SK-N-SH (cell line): ENCODE data around the gene TMEM72. TPM values are rescaled to one million over a fixed set of nuclear protein-coding genes. Genes with fewer than 3 reads are reported as not detected.

ENCODE experiments used
- CTCF ChIA-PET: fragments of 300-600, 350-600 bp; formaldehyde crosslinking; extraction: SDS; loops from one replicate; lab custom pipeline; 2021; lab: Yijun Ruan, JAX
- POLR2A ChIA-PET: fragments of 350-600 bp; sonication (Branson Sonifier 250); formaldehyde crosslinking; extraction: SDS; loops from one replicate; lab custom pipeline; 2020; ENCODE audit warnings: antibody characterized with exemption, inconsistent platforms; lab: Yijun Ruan, JAX
- DNase-seq: peaks from one replicate; pipeline ENCODE4 v3.0.0; 2012
- H2AFZ ChIP-seq: fragments of 200-600 bp; sonication (generic); 2 replicates; pipeline ENCODE4 v1.8.1; 2016; ENCODE audit warnings: antibody characterized with exemption, mild to moderate bottlenecking, low read depth
- H3F3A ChIP-seq: fragments of 200-600 bp; sonication (generic); replicated peaks from 2 replicates; pipeline ENCODE3; 2016; ENCODE audit warnings: antibody characterized with exemption, mild to moderate bottlenecking; ENCODE audit not compliant: insufficient read depth
- H3K27ac ChIP-seq, 2 experiments: fragments of 200-500 bp in 1 of 2; fragments of 200-600 bp in 1 of 2; sonication (Bioruptor generic) in 1 of 2; sonication (generic), shearing (Covaris generic) in 1 of 2; 2 replicates each; pipeline versions ENCODE4 v1.5.1 to v1.6.1; 2014 to 2016; ENCODE audit warnings: low read depth in 2 of 2, inconsistent platforms in 1 of 2, low read length in 1 of 2, mild to moderate bottlenecking in 1 of 2, mixed read lengths in 1 of 2
- H3K27me3 ChIP-seq: fragments of 200-600 bp; sonication (generic), shearing (Covaris generic); 2 replicates; pipeline ENCODE4 v1.6.1; 2016; ENCODE audit warnings: mixed run types; ENCODE audit not compliant: insufficient read depth
- H3K36me3 ChIP-seq, 2 experiments: fragments of 200-500 bp in 1 of 2; fragments of 200-600 bp in 1 of 2; sonication (Bioruptor generic) in 1 of 2; sonication (generic) in 1 of 2; replicated peaks in 1 of 2; 2 replicates each; pipeline versions ENCODE3 to v1.5.1; 2014 to 2016; ENCODE audit warnings: low read length in 1 of 2, mild to moderate bottlenecking in 1 of 2; ENCODE audit not compliant: insufficient read depth in 2 of 2, control insufficient read depth in 1 of 2
- H3K4me1 ChIP-seq, 2 experiments: fragments of 200-500 bp in 1 of 2; fragments of 200-600 bp in 1 of 2; sonication (Bioruptor generic) in 1 of 2; sonication (generic), shearing (Covaris generic) in 1 of 2; 2 replicates each; pipeline versions ENCODE4 v1.5.1 to v1.6.1; 2014 to 2016; ENCODE audit warnings: low read depth in 1 of 2, low read length in 1 of 2, mixed run types in 1 of 2; ENCODE audit not compliant: insufficient read depth in 2 of 2, control insufficient read depth in 1 of 2
- H3K4me2 ChIP-seq: fragments of 200-600 bp; sonication (generic), shearing (Covaris generic); 2 replicates; pipeline ENCODE4 v1.6.1; 2017; ENCODE audit warnings: mixed run types
- H3K4me3 ChIP-seq, 2 experiments: fragments of 200-500 bp in 1 of 2; fragments of 200-600 bp in 1 of 2; sonication (Bioruptor generic) in 1 of 2; sonication (generic), shearing (Covaris generic) in 1 of 2; 2 replicates each; pipeline versions ENCODE4 v1.5.1 to v1.8.1; 2014 to 2016; ENCODE audit warnings: low read depth in 2 of 2, inconsistent platforms in 1 of 2, low read length in 1 of 2, mild to moderate bottlenecking in 1 of 2, mixed read lengths in 1 of 2, moderate library complexity in 1 of 2
- H3K79me2 ChIP-seq: fragments of 200-600 bp; sonication (generic); 2 replicates; pipeline ENCODE4 v1.8.1; 2017; ENCODE audit warnings: mild to moderate bottlenecking; ENCODE audit not compliant: insufficient read depth
- H3K9ac ChIP-seq: fragments of 200-600 bp; sonication (generic); 2 replicates; pipeline ENCODE4 v1.6.1; 2017; ENCODE audit warnings: mixed run types
- H3K9me2 ChIP-seq: fragments of 200-600 bp; sonication (generic); 2 replicates; pipeline ENCODE4 v1.6.1; 2017; ENCODE audit warnings: mixed run types
- H3K9me3 ChIP-seq: fragments of 200-600 bp; sonication (generic); 2 replicates; pipeline ENCODE4 v1.6.1; 2017; ENCODE audit warnings: mixed run types, mild to moderate bottlenecking, moderate library complexity
- H4K20me1 ChIP-seq: fragments of 200-600 bp; sonication (generic); 2 replicates; pipeline ENCODE4 v1.6.1; 2017; ENCODE audit warnings: mild to moderate bottlenecking, mixed run types; ENCODE audit not compliant: insufficient read depth
- CHD2 ChIP-seq: fragments of 150-350 bp; IDR thresholded peaks from 2 replicates; pipeline ENCODE4 v1.6.1; 2018; ENCODE audit warnings: low read length; ENCODE audit not compliant: partially characterized antibody
- ELF1 ChIP-seq: IDR thresholded peaks from 2 replicates; pipeline ENCODE4 v1.4.0; 2012
- EP300 ChIP-seq, 2 experiments: IDR thresholded peaks; 2 replicates each; pipeline versions ENCODE4 v1.4.0 to v1.6.1; 2012; ENCODE audit warnings: borderline replicate concordance in 1 of 2, low read depth in 1 of 2, low read length in 1 of 2
- EZH2phosphoT487 ChIP-seq: fragments of 200-600 bp; sonication (generic); IDR thresholded peaks from 2 replicates; pipeline ENCODE4 v1.6.1; 2017; ENCODE audit warnings: low read depth, mixed run types, mild to moderate bottlenecking, antibody characterized with exemption, moderate library complexity, borderline replicate concordance
- FOSL2 ChIP-seq: IDR thresholded peaks from 2 replicates; pipeline ENCODE4 v1.4.0; 2012; ENCODE audit warnings: low read depth, mild to moderate bottlenecking, moderate library complexity, borderline replicate concordance
- MEF2A ChIP-seq: IDR thresholded peaks from 2 replicates; pipeline ENCODE4 v1.4.0; 2012; ENCODE audit warnings: low read depth, borderline replicate concordance
- MXI1 ChIP-seq: IDR thresholded peaks from 2 replicates; pipeline ENCODE4 v1.6.1; 2012; ENCODE audit warnings: mild to moderate bottlenecking, low read depth, low read length, improper control_type of control experiment
- NFIC ChIP-seq: IDR thresholded peaks from 2 replicates; pipeline ENCODE4 v1.4.0; 2012; ENCODE audit warnings: borderline replicate concordance
- NRF1 ChIP-seq: IDR thresholded peaks from 2 replicates; pipeline ENCODE4 v1.6.1; 2012; ENCODE audit warnings: low read depth, mild to moderate bottlenecking, low read length
- SIN3A ChIP-seq: IDR thresholded peaks from 2 replicates; pipeline ENCODE4 v1.6.1; 2012; ENCODE audit warnings: low read depth, mild to moderate bottlenecking, low read length, moderate library complexity, borderline replicate concordance
- SMC3 ChIP-seq: IDR thresholded peaks from 2 replicates; pipeline ENCODE4 v1.6.1; 2012; ENCODE audit warnings: low read depth, low read length, improper control_type of control experiment
- TAF1 ChIP-seq: IDR thresholded peaks from 2 replicates; pipeline ENCODE4 v1.6.1; 2012; ENCODE audit warnings: low read depth, mild to moderate bottlenecking, low read length, moderate library complexity, borderline replicate concordance
- YY1 ChIP-seq: IDR thresholded peaks from 2 replicates; pipeline ENCODE4 v1.4.0; 2012; ENCODE audit warnings: low read depth, mild to moderate bottlenecking
- WGBS: methylation state at CpG from one replicate; pipeline ENCODE4 v1.1.6; 2017; ENCODE audit warnings: low lambda C conversion rate; 5-methylcytosine and 5-hydroxymethylcytosine counted together
- polyA plus RNA-seq, 3 experiments: library from polyadenylated mRNA; depleted of rRNA; stranded (reverse); fragments of >200 nt; gene quantifications; 2 replicates each; pipeline ENCODE4 v1.2.3, GENCODE V29; 2012
- TF ChIP-seq, protein P1 (sequence below): IDR thresholded peaks from 2 replicates; pipeline ENCODE4 v1.4.0; 2012; ENCODE audit warnings: low read depth, borderline replicate concordance
- TF ChIP-seq, protein P2 (sequence below): fragments of 200-600 bp; sonication (generic); IDR thresholded peaks from 2 replicates; pipeline ENCODE4 v1.6.1; 2017; ENCODE audit warnings: antibody characterized with exemption, mild to moderate bottlenecking, moderate library complexity
- TF ChIP-seq, protein P3 (sequence below): IDR thresholded peaks from 2 replicates; pipeline ENCODE4 v1.4.0; 2012; ENCODE audit warnings: low read depth
- TF ChIP-seq, protein P4 (sequence below): fragments of 150-350 bp; IDR thresholded peaks from 2 replicates; pipeline ENCODE4 v1.6.1; 2016; ENCODE audit warnings: mild to moderate bottlenecking, low read depth, low read length
- TF ChIP-seq, protein P5 (sequence below): fragments of 150-350 bp; IDR thresholded peaks from 2 replicates; pipeline ENCODE4 v1.6.1; 2017; ENCODE audit warnings: antibody characterized with exemption, low read length, low read depth, borderline replicate concordance

The TMEM72 gene
- polyA plus RNA-seq, 1 of the 3 experiments (the other 2 are of a cell fraction) = not detected

DNA sequence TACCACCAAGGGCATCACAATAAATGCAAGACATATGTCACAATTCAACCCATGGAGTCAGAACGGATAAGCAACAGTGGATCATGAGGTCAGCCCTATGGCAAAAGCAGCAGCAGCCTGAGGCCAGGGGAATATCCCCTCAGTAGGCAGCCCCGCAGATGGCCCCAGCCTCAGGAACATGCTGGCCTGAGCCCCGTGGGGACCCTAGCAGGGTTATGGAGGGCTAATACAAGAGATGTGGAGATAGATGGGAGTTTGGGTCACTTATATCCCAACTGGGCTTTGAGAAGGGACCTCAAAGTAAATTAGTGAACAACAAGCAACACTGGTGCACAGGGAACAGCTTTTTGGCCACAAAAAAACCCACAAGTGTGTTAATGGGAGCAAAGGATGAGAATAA is 9.1 kb downstream of the TMEM72 start:
- no peaks in the 10 kb centered on the region for H3K4me1 ChIP-seq
- DNase-seq = no peak
- WGBS = 3% methylated on average over 3 of the region's 3 CpGs
- H3K9me2 ChIP-seq = no peaks in the 10 kb centered on the region
- H4K20me1 ChIP-seq = no peaks in the 10 kb centered on the region
- no peak overlapping the region for H2AFZ ChIP-seq
- H3K4me3 ChIP-seq = no peak overlapping the region
- no peaks in the 10 kb centered on the region for H3K79me2 ChIP-seq
- H3K27ac ChIP-seq = no peak overlapping the region
- H3F3A ChIP-seq = no peaks in the 10 kb centered on the region
- H3K27me3 ChIP-seq = peaks cover 40% of the 10 kb centered on the region
- no peak overlapping the region for H3K9ac ChIP-seq
- ChIA-PET CTCF (interaction anchor here (0.9 to 1.9 kb wide), 4 partner anchors 10 to 55 kb away, joined by 3 to 20 read pairs (median 4); no protein-coding TSS in a partner anchor), POLR2A (no interaction called here)
- H3K36me3 ChIP-seq = no peaks in the 10 kb centered on the region
- TF ChIP-seq SIN3A = no peak
- TF ChIP-seq YY1 = no peak
- TF ChIP-seq CHD2 = no peak
- TF ChIP-seq, protein P1, sequence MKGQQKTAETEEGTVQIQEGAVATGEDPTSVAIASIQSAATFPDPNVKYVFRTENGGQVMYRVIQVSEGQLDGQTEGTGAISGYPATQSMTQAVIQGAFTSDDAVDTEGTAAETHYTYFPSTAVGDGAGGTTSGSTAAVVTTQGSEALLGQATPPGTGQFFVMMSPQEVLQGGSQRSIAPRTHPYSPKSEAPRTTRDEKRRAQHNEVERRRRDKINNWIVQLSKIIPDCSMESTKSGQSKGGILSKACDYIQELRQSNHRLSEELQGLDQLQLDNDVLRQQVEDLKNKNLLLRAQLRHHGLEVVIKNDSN = no peak
- TF ChIP-seq, protein P2, sequence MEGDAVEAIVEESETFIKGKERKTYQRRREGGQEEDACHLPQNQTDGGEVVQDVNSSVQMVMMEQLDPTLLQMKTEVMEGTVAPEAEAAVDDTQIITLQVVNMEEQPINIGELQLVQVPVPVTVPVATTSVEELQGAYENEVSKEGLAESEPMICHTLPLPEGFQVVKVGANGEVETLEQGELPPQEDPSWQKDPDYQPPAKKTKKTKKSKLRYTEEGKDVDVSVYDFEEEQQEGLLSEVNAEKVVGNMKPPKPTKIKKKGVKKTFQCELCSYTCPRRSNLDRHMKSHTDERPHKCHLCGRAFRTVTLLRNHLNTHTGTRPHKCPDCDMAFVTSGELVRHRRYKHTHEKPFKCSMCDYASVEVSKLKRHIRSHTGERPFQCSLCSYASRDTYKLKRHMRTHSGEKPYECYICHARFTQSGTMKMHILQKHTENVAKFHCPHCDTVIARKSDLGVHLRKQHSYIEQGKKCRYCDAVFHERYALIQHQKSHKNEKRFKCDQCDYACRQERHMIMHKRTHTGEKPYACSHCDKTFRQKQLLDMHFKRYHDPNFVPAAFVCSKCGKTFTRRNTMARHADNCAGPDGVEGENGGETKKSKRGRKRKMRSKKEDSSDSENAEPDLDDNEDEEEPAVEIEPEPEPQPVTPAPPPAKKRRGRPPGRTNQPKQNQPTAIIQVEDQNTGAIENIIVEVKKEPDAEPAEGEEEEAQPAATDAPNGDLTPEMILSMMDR = no peak
- TF ChIP-seq NFIC = no peak
- no peak for TF ChIP-seq SMC3
- H3K4me2 ChIP-seq = no peak overlapping the region
- no peaks in the 10 kb centered on the region for H3K9me3 ChIP-seq

DNA sequence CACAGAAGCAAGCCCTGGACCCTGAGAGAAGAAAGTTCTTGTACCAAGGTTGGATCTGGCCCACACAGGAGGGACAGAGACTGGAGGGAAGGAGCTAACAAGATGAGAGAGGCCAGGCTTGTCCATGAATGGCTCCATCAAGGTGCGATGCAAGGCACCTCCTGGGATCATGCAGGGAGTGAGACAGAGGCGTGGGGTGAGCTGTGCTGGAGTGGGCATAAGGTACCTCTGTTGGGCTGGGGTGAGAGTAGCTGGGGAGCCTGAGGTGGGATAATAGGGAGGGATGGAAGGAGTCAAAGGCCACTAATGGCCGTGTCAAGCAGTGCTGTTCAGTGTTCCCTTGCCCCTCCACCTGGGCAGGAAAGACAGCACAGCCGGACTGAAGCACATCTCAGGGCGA is 9.9 kb downstream of the TMEM72 start:
- Histone ChIP-seq H3K27ac (no peak overlapping the region), H3K9ac (no peak overlapping the region), H3K9me3 (no peaks in the 10 kb centered on the region), H3K4me1 (no peaks in the 10 kb centered on the region), H3K27me3 (peaks cover 32% of the 10 kb centered on the region), H3K36me3 (no peaks in the 10 kb centered on the region), H4K20me1 (no peaks in the 10 kb centered on the region), H3K79me2 (no peaks in the 10 kb centered on the region), H3F3A (no peaks in the 10 kb centered on the region), H3K4me2 (no peak overlapping the region), H3K4me3 (no peak overlapping the region), H2AFZ (no peak overlapping the region), H3K9me2 (no peaks in the 10 kb centered on the region)
- TF ChIP-seq TAF1 (no peak), SMC3 (no peak), FOSL2 (no peak), EZH2phosphoT487 (no peak), ELF1 (no peak), MXI1 (no peak), EP300 (IDR thresholded peaks at IDR 0.05; ENCODE audit: borderline replicate concordance in 1 of 2, low read depth in 1 of 2, low read length in 1 of 2) (no peak), SIN3A (no peak), NRF1 (no peak), MEF2A (no peak)
- TF ChIP-seq, protein P3, sequence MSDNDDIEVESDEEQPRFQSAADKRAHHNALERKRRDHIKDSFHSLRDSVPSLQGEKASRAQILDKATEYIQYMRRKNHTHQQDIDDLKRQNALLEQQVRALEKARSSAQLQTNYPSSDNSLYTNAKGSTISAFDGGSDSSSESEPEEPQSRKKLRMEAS = no peak
- TF ChIP-seq, protein P1 = no peak
- TF ChIP-seq, protein P4, sequence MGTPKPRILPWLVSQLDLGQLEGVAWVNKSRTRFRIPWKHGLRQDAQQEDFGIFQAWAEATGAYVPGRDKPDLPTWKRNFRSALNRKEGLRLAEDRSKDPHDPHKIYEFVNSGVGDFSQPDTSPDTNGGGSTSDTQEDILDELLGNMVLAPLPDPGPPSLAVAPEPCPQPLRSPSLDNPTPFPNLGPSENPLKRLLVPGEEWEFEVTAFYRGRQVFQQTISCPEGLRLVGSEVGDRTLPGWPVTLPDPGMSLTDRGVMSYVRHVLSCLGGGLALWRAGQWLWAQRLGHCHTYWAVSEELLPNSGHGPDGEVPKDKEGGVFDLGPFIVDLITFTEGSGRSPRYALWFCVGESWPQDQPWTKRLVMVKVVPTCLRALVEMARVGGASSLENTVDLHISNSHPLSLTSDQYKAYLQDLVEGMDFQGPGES = no peak
- TF ChIP-seq, protein P5, sequence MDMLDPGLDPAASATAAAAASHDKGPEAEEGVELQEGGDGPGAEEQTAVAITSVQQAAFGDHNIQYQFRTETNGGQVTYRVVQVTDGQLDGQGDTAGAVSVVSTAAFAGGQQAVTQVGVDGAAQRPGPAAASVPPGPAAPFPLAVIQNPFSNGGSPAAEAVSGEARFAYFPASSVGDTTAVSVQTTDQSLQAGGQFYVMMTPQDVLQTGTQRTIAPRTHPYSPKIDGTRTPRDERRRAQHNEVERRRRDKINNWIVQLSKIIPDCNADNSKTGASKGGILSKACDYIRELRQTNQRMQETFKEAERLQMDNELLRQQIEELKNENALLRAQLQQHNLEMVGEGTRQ = no peak
- TF ChIP-seq, protein P2 = no peak
- no peak for DNase-seq
- ChIA-PET POLR2A (no interaction called here), CTCF (interaction anchor here (1.4 to 1.9 kb wide), 4 partner anchors 11 to 57 kb away, joined by 3 to 20 read pairs (median 4); no protein-coding TSS in a partner anchor)
- 14% methylated on average over 5 of the region's 5 CpGs for WGBS
